Keratinocyte (primary cell): Measurements from ENCODE around the gene GCC1. TPM values are rescaled to one million over a fixed set of nuclear protein-coding genes. Genes with fewer than 3 reads are reported as not detected.
"Not testable (repeated sequence)": the region's sequence is repeated elsewhere in the genome, so short reads cannot be mapped to it uniquely, and the experiment has no call there.

Experiments used
- DNase-seq: peaks from one replicate; pipeline ENCODE4 v3.0.0-alpha.2; 2011; ENCODE audit warnings: low read depth, missing footprints, low spot score
- FAIRE-seq: peaks from 2 replicates; lab custom pipeline; 2011; peaks lifted over from hg19 to GRCh38; lab: Jason Lieb, UNC
- H2AFZ ChIP-seq: 2 replicates; pipeline ENCODE4 v1.6.0; 2012; ENCODE audit warnings: low read length, control low read depth, inconsistent platforms; ENCODE audit not compliant: control insufficient read depth
- H3K27ac ChIP-seq: 2 replicates; pipeline ENCODE4 v1.5.1; 2011; ENCODE audit warnings: low read length; ENCODE audit not compliant: control insufficient read depth, insufficient read depth
- H3K27me3 ChIP-seq: 3 replicates; pipeline ENCODE4 v1.6.0; 2011; ENCODE audit warnings: low read length; ENCODE audit not compliant: control insufficient read depth, insufficient read depth; ENCODE audit errors: extremely low read depth
- H3K36me3 ChIP-seq, 2 experiments: 2 replicates in 1 of 2; 3 replicates in 1 of 2; pipeline ENCODE4 v1.5.1; 2011; ENCODE audit warnings: low read length in 2 of 2, mild to moderate bottlenecking in 1 of 2; ENCODE audit not compliant: control insufficient read depth in 2 of 2, insufficient read depth in 2 of 2; ENCODE audit errors: extremely low read depth in 1 of 2
- H3K4me1 ChIP-seq: 3 replicates; pipeline ENCODE4 v1.5.1; 2011; ENCODE audit warnings: low read length; ENCODE audit not compliant: control insufficient read depth, insufficient read depth; ENCODE audit errors: extremely low read depth
- H3K4me2 ChIP-seq: 3 replicates; pipeline ENCODE4 v1.6.0; 2011; ENCODE audit warnings: low read depth, low read length; ENCODE audit not compliant: control insufficient read depth, insufficient read depth; ENCODE audit errors: extremely low read depth
- H3K4me3 ChIP-seq, 3 experiments: fragments of 200-600 bp in 1 of 3; sonication (generic) in 1 of 3; 2 replicates in 2 of 3; 3 replicates in 1 of 3; pipeline ENCODE4 v1.5.1; 2011 to 2016; ENCODE audit warnings: low read length in 3 of 3, mild to moderate bottlenecking in 3 of 3, control low read depth in 2 of 3, inconsistent platforms in 1 of 3, low read depth in 1 of 3, mixed read lengths in 1 of 3, mixed run types in 1 of 3, moderate library complexity in 1 of 3; ENCODE audit not compliant: control insufficient read depth in 2 of 3, insufficient read depth in 2 of 3; ENCODE audit errors: extremely low read depth in 1 of 3
- H3K79me2 ChIP-seq: 2 replicates; pipeline ENCODE4 v1.6.0; 2012; ENCODE audit warnings: low read length; ENCODE audit not compliant: control insufficient read depth, insufficient read depth
- H3K9ac ChIP-seq: 3 replicates; pipeline ENCODE4 v1.6.0; 2011; ENCODE audit warnings: low read length; ENCODE audit not compliant: control insufficient read depth, insufficient read depth; ENCODE audit errors: extremely low read depth
- H3K9me1 ChIP-seq: 3 replicates; pipeline ENCODE4 v1.6.0; 2011; ENCODE audit warnings: low read length; ENCODE audit not compliant: control insufficient read depth, insufficient read depth; ENCODE audit errors: extremely low read depth
- H3K9me3 ChIP-seq: 2 replicates; pipeline ENCODE4 v1.5.1; 2012; ENCODE audit warnings: low read depth, low read length; ENCODE audit not compliant: control insufficient read depth
- H4K20me1 ChIP-seq: 3 replicates; pipeline ENCODE4 v1.6.0; 2011; ENCODE audit warnings: low read length; ENCODE audit not compliant: control insufficient read depth, insufficient read depth; ENCODE audit errors: extremely low read depth
- EZH2 ChIP-seq: IDR thresholded peaks from one replicate; pipeline ENCODE4 v1.6.1; 2012; ENCODE audit warnings: inconsistent platforms, mild to moderate bottlenecking, low read length, moderate library complexity
- dilution Hi-C: fragments of 300-500 bp; cut with MboI; formaldehyde crosslinking; loops from one replicate; pipeline ENCODE4 v1.7.0; 2020; ENCODE audit warnings: low sequenced_read_pairs; ENCODE audit not compliant: extremely low pct_ligation_motif_present
- polyA plus RNA-seq, 5 experiments: library from polyadenylated mRNA; depleted of rRNA in 3 of 5; stranded (reverse) in 3 of 5; stranded (forward) in 1 of 5; unstranded in 1 of 5; fragments of >200 nt; gene quantifications; 1 replicate in 1 of 5; 2 replicates in 3 of 5; 3 replicates in 1 of 5; pipeline versions ENCODE4 v1.2.1 to v1.2.3, GENCODE V29; 2011 to 2012; ENCODE audit warnings: missing spikeins in 2 of 5, low read depth in 1 of 5, low replicate concordance in 1 of 5
- TF ChIP-seq, protein P1 (sequence below), 3 experiments: IDR thresholded peaks in 1 of 3; conservative IDR thresholded peaks in 1 of 3; optimal IDR thresholded peaks in 1 of 3; 2 replicates in 2 of 3; 3 replicates in 1 of 3; pipeline versions ENCODE3 to v1.5.1; 2011; ENCODE audit warnings: low read length in 3 of 3, mild to moderate bottlenecking in 3 of 3, moderate library complexity in 2 of 3, control low read depth in 1 of 3, inconsistent platforms in 1 of 3; ENCODE audit not compliant: insufficient read depth in 2 of 3; ENCODE audit errors: extremely low read depth in 1 of 3

The GCC1 gene
- polyA plus RNA-seq, 1 donor (not counting 4 experiments of a cell fraction or from before 2014, with no cell fraction given) = 8.9 TPM

DNA sequence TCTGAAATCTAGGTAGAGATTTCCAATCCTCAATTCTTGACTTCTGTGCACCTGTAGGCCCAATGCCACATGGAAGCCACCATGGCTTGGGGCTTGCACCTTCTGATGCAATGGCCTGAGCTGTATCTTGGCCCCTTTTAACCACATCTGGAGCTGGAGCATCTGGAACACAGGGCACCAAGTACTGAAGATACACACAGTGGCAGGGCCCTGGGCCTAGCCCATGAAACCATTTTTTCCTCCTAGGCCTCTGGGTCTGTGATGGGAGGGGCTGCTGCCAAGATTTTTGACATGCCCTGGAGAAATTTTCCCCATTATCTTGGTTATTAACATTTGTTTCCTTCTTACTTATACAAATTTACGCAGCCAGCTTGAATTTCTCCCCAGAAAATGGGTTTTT lies 39.1 kb downstream of the GCC1 start:
- no peaks in the 10 kb centered on the region for H3K27me3 ChIP-seq
- dilution Hi-C loops = no loop called here
- H3K4me1 ChIP-seq = no peaks in the 10 kb centered on the region
- DNase-seq (no peak), FAIRE-seq (no peak)
- H3K9me3 ChIP-seq = no peaks in the 10 kb centered on the region
- H3K4me3 ChIP-seq = no peak overlapping the region
- no peaks in the 10 kb centered on the region for H4K20me1 ChIP-seq
- TF ChIP-seq, protein P1, sequence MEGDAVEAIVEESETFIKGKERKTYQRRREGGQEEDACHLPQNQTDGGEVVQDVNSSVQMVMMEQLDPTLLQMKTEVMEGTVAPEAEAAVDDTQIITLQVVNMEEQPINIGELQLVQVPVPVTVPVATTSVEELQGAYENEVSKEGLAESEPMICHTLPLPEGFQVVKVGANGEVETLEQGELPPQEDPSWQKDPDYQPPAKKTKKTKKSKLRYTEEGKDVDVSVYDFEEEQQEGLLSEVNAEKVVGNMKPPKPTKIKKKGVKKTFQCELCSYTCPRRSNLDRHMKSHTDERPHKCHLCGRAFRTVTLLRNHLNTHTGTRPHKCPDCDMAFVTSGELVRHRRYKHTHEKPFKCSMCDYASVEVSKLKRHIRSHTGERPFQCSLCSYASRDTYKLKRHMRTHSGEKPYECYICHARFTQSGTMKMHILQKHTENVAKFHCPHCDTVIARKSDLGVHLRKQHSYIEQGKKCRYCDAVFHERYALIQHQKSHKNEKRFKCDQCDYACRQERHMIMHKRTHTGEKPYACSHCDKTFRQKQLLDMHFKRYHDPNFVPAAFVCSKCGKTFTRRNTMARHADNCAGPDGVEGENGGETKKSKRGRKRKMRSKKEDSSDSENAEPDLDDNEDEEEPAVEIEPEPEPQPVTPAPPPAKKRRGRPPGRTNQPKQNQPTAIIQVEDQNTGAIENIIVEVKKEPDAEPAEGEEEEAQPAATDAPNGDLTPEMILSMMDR (optimal IDR thresholded peaks at IDR 0.05 in 1 of 3, IDR thresholded peaks at IDR 0.05 in 1 of 3, conservative IDR thresholded peaks at IDR 0.05 in 1 of 3; ENCODE audit: extremely low read depth in 1 of 3, insufficient read depth in 2 of 3, low read length in 3 of 3) = no peak
- TF ChIP-seq EZH2 = no peak
- H3K79me2 ChIP-seq = no peaks in the 10 kb centered on the region
- H3K36me3 ChIP-seq = no peaks in the 10 kb centered on the region
- no peak overlapping the region for H3K4me2 ChIP-seq
- H3K9ac ChIP-seq = no peak overlapping the region
- no peaks in the 10 kb centered on the region for H3K9me1 ChIP-seq
- no peak overlapping the region for H2AFZ ChIP-seq
- H3K27ac ChIP-seq = no peak overlapping the region

DNA sequence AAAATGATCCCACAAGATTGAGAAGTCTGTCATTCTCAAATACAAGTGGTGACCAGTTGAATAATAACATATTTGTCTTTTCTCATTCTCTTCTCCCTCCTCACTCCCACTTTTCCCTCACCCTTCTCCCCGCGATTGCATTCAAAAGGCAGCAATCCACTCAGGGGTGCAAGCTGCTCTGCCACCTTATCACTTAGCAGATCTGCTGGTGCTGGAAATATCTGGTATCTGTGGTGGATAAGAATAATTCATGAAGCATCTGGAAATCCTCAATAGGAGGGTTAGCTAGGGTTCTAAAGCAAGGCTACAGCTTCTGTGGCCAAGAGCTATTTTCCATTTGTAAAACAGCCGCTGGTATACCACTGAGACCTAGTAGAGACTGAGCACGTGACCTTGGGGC lies 43.8 kb downstream of the GCC1 start:
- H3K36me3 ChIP-seq = no peaks in the 10 kb centered on the region
- no peaks in the 10 kb centered on the region for H3K4me1 ChIP-seq
- H3K27me3 ChIP-seq = peaks cover 13% of the 10 kb centered on the region
- dilution Hi-C loops = no loop called here
- H3K4me3 ChIP-seq = no peak overlapping the region
- DNase-seq (no peak), FAIRE-seq (no peak)
- H3K9me3 ChIP-seq = no peaks in the 10 kb centered on the region
- no peaks in the 10 kb centered on the region for H3K9me1 ChIP-seq
- no peaks in the 10 kb centered on the region for H3K79me2 ChIP-seq
- no peak overlapping the region for H3K9ac ChIP-seq
- H2AFZ ChIP-seq = no peak overlapping the region
- TF ChIP-seq, protein P1 (optimal IDR thresholded peaks at IDR 0.05 in 1 of 3, IDR thresholded peaks at IDR 0.05 in 1 of 3, conservative IDR thresholded peaks at IDR 0.05 in 1 of 3; ENCODE audit: extremely low read depth in 1 of 3, insufficient read depth in 2 of 3, low read length in 3 of 3) = no peak
- TF ChIP-seq EZH2 = no peak
- H4K20me1 ChIP-seq = no peaks in the 10 kb centered on the region
- no peak overlapping the region for H3K4me2 ChIP-seq
- H3K27ac ChIP-seq = no peak overlapping the region

DNA sequence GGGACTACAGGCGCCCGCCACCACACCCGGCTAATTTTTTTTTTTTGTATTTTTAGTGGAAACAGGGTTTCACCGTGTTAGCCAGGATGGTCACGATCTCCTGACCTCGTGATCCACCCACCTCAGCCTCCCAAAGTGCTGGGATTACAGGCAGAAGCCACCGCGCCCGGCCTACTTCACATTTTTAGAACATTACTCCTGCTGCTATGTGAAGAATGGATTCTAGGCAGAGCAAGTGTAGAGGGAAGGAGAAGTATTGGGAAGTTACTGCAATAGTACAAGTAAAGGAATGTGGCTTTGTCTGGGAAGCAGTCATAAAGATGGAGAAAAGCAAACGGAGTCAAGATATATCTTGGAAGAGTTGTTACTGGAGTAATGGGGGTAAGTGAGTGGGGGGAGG lies 44.9 kb downstream of the GCC1 start:
- dilution Hi-C loops, H3K4me1 ChIP-seq, DNase-seq, H3K4me3 ChIP-seq, H3K9me1 ChIP-seq, FAIRE-seq, H3K79me2 ChIP-seq, H3K9ac ChIP-seq, H4K20me1 ChIP-seq, H3K27ac ChIP-seq, H3K36me3 ChIP-seq, H2AFZ ChIP-seq, H3K9me3 ChIP-seq, H3K4me2 ChIP-seq: not testable (repeated sequence)
- peaks cover 21% of the 10 kb centered on the region for H3K27me3 ChIP-seq
